HCT116 (cell line): ENCODE results near the gene DIS3L2. TPM values are rescaled to one million over a fixed set of nuclear protein-coding genes. Genes with fewer than 3 reads are reported as not detected.

Source experiments
- ATAC-seq: fragments of 200-7000 bp; cut with Tn5 transposase; 2 replicates; pipeline ENCODE4 v1.9.1; 2020; ENCODE audit warnings: mild to moderate bottlenecking, moderate library complexity
- BruUV-seq: library from RNA; stranded (reverse); fragments of 400-500 nt; replicated peaks from 2 replicates; lab custom pipeline; 2021; lab: Mats Ljungman, UMichigan
- CTCF ChIA-PET: fragments of 300-600 bp; sonication (Branson Sonifier 250); formaldehyde crosslinking; loops from one replicate; lab custom pipeline; 2021; ENCODE audit warnings: antibody characterized with exemption; lab: Charles Lee
- POLR2A ChIA-PET: fragments of 300-600, 350-600 bp; sonication (Branson Sonifier 250); formaldehyde crosslinking; loops from one replicate; lab custom pipeline; 2021; ENCODE audit warnings: antibody characterized with exemption; lab: Charles Lee
- RAD21 ChIA-PET, 2 experiments: fragments of 300-600 bp; sonication (Branson Sonifier 250); formaldehyde crosslinking; loops; one replicate each; lab custom pipeline; 2023; ENCODE audit warnings: low total read pairs in 2 of 2; ENCODE audit not compliant: uncharacterized antibody in 2 of 2, unreplicated experiment in 2 of 2, low non-redundant PET in 1 of 2; lab: Charles Lee
- DNase-seq: peaks from one replicate; pipeline ENCODE4 v3.0.0-alpha.2; 2010; ENCODE audit warnings: low read depth, low spot score
- H2AFZ ChIP-seq: fragments of 200-600 bp; shearing (Covaris generic), sonication (generic); 2 replicates; pipeline ENCODE4 v1.6.1; 2017; ENCODE audit warnings: low read depth, mixed run types, mixed read lengths, antibody characterized with exemption, low read length; ENCODE audit not compliant: poor library complexity, severe bottlenecking
- H3K27ac ChIP-seq: 2 replicates; pipeline ENCODE4 v1.5.1; 2012; ENCODE audit warnings: low read depth, low read length
- H3K27me3 ChIP-seq: fragments of 200-600 bp; sonication (generic); 2 replicates; pipeline ENCODE4 v1.6.1; 2016; ENCODE audit warnings: mixed run types, low read length, mixed read lengths; ENCODE audit not compliant: insufficient read depth
- H3K36me3 ChIP-seq, 2 experiments: fragments of 200-500 bp in 1 of 2; fragments of 200-600 bp in 1 of 2; sonication (Bioruptor generic) in 1 of 2; sonication (generic) in 1 of 2; 2 replicates each; pipeline versions ENCODE4 v1.5.1 to v1.6.1; 2014 to 2016; ENCODE audit warnings: low read length in 2 of 2, inconsistent platforms in 1 of 2, mixed read lengths in 1 of 2, mixed run types in 1 of 2; ENCODE audit not compliant: insufficient read depth in 2 of 2, control insufficient read depth in 1 of 2
- H3K4me1 ChIP-seq, 2 experiments: fragments of 200-600 bp in 1 of 2; sonication (generic) in 1 of 2; 2 replicates each; pipeline versions ENCODE4 v1.5.1 to v1.6.1; 2012 to 2017; ENCODE audit warnings: low read length in 2 of 2, inconsistent platforms in 1 of 2, mild to moderate bottlenecking in 1 of 2, mixed read lengths in 1 of 2, mixed run types in 1 of 2, moderate library complexity in 1 of 2; ENCODE audit not compliant: insufficient read depth in 2 of 2, control insufficient read depth in 1 of 2
- H3K4me2 ChIP-seq: fragments of 200-600 bp; sonication (generic); 2 replicates; pipeline ENCODE4 v1.6.1; 2017; ENCODE audit warnings: mixed run types, low read length, mixed read lengths
- H3K4me3 ChIP-seq, 2 experiments: fragments of 200-600 bp in 1 of 2; sonication (generic) in 1 of 2; replicated peaks in 1 of 2; 2 replicates each; pipeline ENCODE4 v1.5.1; 2011 to 2016; ENCODE audit warnings: low read length in 2 of 2, control low read depth in 1 of 2, low read depth in 1 of 2, mild to moderate bottlenecking in 1 of 2, mixed read lengths in 1 of 2, mixed run types in 1 of 2
- H3K79me2 ChIP-seq: fragments of 200-600 bp; sonication (generic); 2 replicates; pipeline ENCODE4 v1.6.1; 2017; ENCODE audit warnings: mild to moderate bottlenecking, mixed run types, low read length, moderate library complexity, mixed read lengths; ENCODE audit not compliant: insufficient read depth
- H3K9ac ChIP-seq: fragments of 200-600 bp; sonication (generic); 2 replicates; pipeline ENCODE4 v1.6.1; 2016; ENCODE audit warnings: low read length, mixed read lengths
- H3K9me2 ChIP-seq: fragments of 200-600 bp; sonication (generic), shearing (Covaris generic); 2 replicates; pipeline ENCODE4 v1.6.1; 2017; ENCODE audit warnings: mixed run types, mild to moderate bottlenecking, moderate library complexity; ENCODE audit not compliant: insufficient read depth
- H3K9me3 ChIP-seq, 2 experiments: fragments of 200-500 bp in 1 of 2; fragments of 200-600 bp in 1 of 2; sonication (Bioruptor generic) in 1 of 2; sonication (generic) in 1 of 2; 2 replicates each; pipeline ENCODE4 v1.6.1; 2014 to 2017; ENCODE audit warnings: low read length in 2 of 2, mixed read lengths in 2 of 2, inconsistent platforms in 1 of 2, low read depth in 1 of 2, mild to moderate bottlenecking in 1 of 2, mixed run types in 1 of 2, moderate library complexity in 1 of 2; ENCODE audit not compliant: control insufficient read depth in 1 of 2, insufficient read depth in 1 of 2
- H4K20me1 ChIP-seq: fragments of 200-600 bp; sonication (generic), shearing (Covaris generic); 2 replicates; pipeline ENCODE4 v1.6.1; 2017; ENCODE audit warnings: mixed run types, mild to moderate bottlenecking, moderate library complexity; ENCODE audit not compliant: insufficient read depth
- ATF3 ChIP-seq: IDR thresholded peaks from 2 replicates; pipeline ENCODE4 v1.6.1; 2012
- EGR1 ChIP-seq: IDR thresholded peaks from 2 replicates; pipeline ENCODE4 v1.6.1; 2012; ENCODE audit warnings: low read depth
- ELF1 ChIP-seq: IDR thresholded peaks from 2 replicates; pipeline ENCODE4 v1.6.1; 2012; ENCODE audit warnings: low read depth, borderline replicate concordance
- EZH2 ChIP-seq: fragments of 200-600 bp; sonication (generic); IDR thresholded peaks from 2 replicates; pipeline ENCODE4 v1.6.1; 2017; ENCODE audit warnings: antibody characterized with exemption, mixed run types
- EZH2phosphoT487 ChIP-seq: fragments of 200-600 bp; IDR thresholded peaks from 2 replicates; pipeline ENCODE4 v1.6.1; 2018; ENCODE audit warnings: antibody characterized with exemption, borderline replicate concordance
- JUND ChIP-seq: IDR thresholded peaks from 2 replicates; pipeline ENCODE4 v1.6.1; 2012
- POLR2AphosphoS5 ChIP-seq: IDR thresholded peaks from 2 replicates; pipeline ENCODE4 v1.6.1; 2011; ENCODE audit warnings: mild to moderate bottlenecking, low read depth, low read length, moderate library complexity
- RAD21 ChIP-seq: IDR thresholded peaks from 2 replicates; pipeline ENCODE4 v1.6.1; 2012; ENCODE audit warnings: low read depth, mild to moderate bottlenecking
- SIN3A ChIP-seq: IDR thresholded peaks from 2 replicates; pipeline ENCODE4 v1.6.1; 2012; ENCODE audit warnings: low read depth
- SRF ChIP-seq: IDR thresholded peaks from 2 replicates; pipeline ENCODE4 v1.6.1; 2012; ENCODE audit warnings: low read depth
- TCF7L2 ChIP-seq: IDR thresholded peaks from 2 replicates; pipeline ENCODE4 v1.7.0; 2011; ENCODE audit warnings: borderline replicate concordance, inconsistent platforms; ENCODE audit not compliant: insufficient read depth, insufficient read length; ENCODE audit errors: extremely low read depth
- intact Hi-C: fragments of 100-400 bp; cut with micrococcal nuclease; formaldehyde crosslinking; loops from 2 replicates; pipeline ENCODE4 v1.10.0; 2022
- total RNA-seq: library from RNA; stranded (reverse); gene quantifications from one replicate; pipeline ENCODE4 v1.2.1, GENCODE V29; 2021; ENCODE audit not compliant: unreplicated experiment
- TF ChIP-seq, protein P1 (sequence below), 3 experiments: fragments of 200-600 bp in 1 of 3; sonication (generic) in 1 of 3; IDR thresholded peaks in 2 of 3; conservative IDR thresholded peaks in 1 of 3; 2 replicates each; pipeline ENCODE4 v1.5.1; 2012 to 2017; ENCODE audit warnings: low read depth in 2 of 3, low read length in 2 of 3, antibody characterized with exemption in 1 of 3, borderline replicate concordance in 1 of 3, control low read depth in 1 of 3, mild to moderate bottlenecking in 1 of 3, mixed read lengths in 1 of 3, mixed run types in 1 of 3, moderate library complexity in 1 of 3; ENCODE audit not compliant: insufficient read depth in 1 of 3
- TF ChIP-seq, protein P2 (sequence below): IDR thresholded peaks from 2 replicates; pipeline ENCODE4 v1.6.1; 2011; ENCODE audit warnings: mild to moderate bottlenecking, low read length, moderate library complexity; ENCODE audit not compliant: insufficient replicate concordance; ENCODE audit errors: extremely low read depth
- TF ChIP-seq, protein P3 (sequence below): IDR thresholded peaks from 2 replicates; pipeline ENCODE4 v1.6.1; 2012

Gene DIS3L2
- total RNA-seq, 1 experiment from 2014 or later, result 42.5 TPM

DNA sequence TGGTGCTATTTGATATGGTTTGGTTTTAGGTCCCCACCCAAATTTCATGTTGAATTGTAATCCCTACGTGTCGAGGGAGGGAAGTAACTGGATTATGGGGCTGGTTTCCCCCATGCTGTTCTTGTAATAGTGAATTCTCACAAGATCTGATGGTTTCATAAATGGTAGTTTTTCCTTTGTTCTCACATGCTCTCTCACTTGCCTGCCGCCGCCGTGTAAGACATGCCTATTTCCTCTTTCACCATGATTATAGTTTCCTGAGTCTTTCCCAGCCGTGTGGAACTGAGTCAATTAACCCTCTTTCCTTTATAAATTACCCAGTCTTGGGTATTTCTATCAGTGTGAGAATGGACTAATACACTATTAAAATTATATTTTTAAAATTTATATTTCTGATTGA, 7.3 kb downstream of the DIS3L2 start:
- no peaks in the 10 kb centered on the region for H3K4me1 ChIP-seq
- H3K27me3 ChIP-seq, result no peaks in the 10 kb centered on the region
- no peaks in the 10 kb centered on the region for H4K20me1 ChIP-seq
- ChIA-PET RAD21 (no interaction called here), POLR2A (no interaction called here), CTCF (no interaction called here)
- H2AFZ ChIP-seq, result no peak overlapping the region
- H3K79me2 ChIP-seq, result peaks cover 87% of the 10 kb centered on the region
- BruUV-seq, result no TSS peak
- ATAC-seq, result no peak
- intact Hi-C loops, result no loop called here
- H3K9ac ChIP-seq, result no peak overlapping the region
- no peaks in the 10 kb centered on the region; a peak in 1 of 4 replicates for H3K36me3 ChIP-seq
- H3K4me3 ChIP-seq, result no peak overlapping the region
- no peaks in the 10 kb centered on the region for H3K9me3 ChIP-seq
- TF ChIP-seq SIN3A (no peak), ELF1 (no peak), EZH2 (no peak), RAD21 (no peak), EZH2phosphoT487 (no peak), ATF3 (no peak), JUND (no peak), POLR2AphosphoS5 (no peak), TCF7L2 (no peak), SRF (no peak), EGR1 (no peak)
- TF ChIP-seq, protein P1, sequence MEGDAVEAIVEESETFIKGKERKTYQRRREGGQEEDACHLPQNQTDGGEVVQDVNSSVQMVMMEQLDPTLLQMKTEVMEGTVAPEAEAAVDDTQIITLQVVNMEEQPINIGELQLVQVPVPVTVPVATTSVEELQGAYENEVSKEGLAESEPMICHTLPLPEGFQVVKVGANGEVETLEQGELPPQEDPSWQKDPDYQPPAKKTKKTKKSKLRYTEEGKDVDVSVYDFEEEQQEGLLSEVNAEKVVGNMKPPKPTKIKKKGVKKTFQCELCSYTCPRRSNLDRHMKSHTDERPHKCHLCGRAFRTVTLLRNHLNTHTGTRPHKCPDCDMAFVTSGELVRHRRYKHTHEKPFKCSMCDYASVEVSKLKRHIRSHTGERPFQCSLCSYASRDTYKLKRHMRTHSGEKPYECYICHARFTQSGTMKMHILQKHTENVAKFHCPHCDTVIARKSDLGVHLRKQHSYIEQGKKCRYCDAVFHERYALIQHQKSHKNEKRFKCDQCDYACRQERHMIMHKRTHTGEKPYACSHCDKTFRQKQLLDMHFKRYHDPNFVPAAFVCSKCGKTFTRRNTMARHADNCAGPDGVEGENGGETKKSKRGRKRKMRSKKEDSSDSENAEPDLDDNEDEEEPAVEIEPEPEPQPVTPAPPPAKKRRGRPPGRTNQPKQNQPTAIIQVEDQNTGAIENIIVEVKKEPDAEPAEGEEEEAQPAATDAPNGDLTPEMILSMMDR (IDR thresholded peaks at IDR 0.05 in 2 of 3, conservative IDR thresholded peaks at IDR 0.05 in 1 of 3; ENCODE audit: borderline replicate concordance in 1 of 3, insufficient read depth in 1 of 3, low read depth in 2 of 3, low read length in 2 of 3), result no peak
- TF ChIP-seq, protein P2, sequence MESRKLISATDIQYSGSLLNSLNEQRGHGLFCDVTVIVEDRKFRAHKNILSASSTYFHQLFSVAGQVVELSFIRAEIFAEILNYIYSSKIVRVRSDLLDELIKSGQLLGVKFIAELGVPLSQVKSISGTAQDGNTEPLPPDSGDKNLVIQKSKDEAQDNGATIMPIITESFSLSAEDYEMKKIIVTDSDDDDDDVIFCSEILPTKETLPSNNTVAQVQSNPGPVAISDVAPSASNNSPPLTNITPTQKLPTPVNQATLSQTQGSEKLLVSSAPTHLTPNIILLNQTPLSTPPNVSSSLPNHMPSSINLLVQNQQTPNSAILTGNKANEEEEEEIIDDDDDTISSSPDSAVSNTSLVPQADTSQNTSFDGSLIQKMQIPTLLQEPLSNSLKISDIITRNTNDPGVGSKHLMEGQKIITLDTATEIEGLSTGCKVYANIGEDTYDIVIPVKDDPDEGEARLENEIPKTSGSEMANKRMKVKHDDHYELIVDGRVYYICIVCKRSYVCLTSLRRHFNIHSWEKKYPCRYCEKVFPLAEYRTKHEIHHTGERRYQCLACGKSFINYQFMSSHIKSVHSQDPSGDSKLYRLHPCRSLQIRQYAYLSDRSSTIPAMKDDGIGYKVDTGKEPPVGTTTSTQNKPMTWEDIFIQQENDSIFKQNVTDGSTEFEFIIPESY, result no peak
- TF ChIP-seq, protein P3, sequence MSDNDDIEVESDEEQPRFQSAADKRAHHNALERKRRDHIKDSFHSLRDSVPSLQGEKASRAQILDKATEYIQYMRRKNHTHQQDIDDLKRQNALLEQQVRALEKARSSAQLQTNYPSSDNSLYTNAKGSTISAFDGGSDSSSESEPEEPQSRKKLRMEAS, result no peak
- TF ChIP-seq, all 23 proteins: peak for 0
- Histone ChIP-seq H3K27ac (no peak overlapping the region), H3K9me2 (no peaks in the 10 kb centered on the region), H3K4me2 (no peak overlapping the region)
- DNase-seq, result no peak
